ENCODE measurements around the gene DSCAML1.

DNA sequence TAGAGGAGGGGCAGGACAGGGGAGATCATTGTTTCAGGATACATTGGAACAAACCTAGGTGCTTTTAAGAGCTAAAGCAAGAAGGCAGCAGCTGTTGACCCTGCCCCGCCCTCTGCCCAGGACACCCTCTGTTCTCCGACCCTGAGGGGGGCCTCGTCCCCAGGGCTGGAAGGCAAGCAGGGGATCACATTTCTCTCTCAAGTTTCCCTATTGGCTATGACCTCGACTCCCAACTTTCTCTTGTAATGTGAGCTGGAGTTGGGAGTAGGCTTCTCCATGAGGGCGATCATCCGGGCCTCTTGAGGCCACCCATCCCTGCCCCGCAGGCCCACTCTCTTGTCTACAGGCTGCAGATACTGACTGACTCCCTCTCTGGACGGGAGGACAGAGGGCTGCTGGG lies 37.7 kb downstream of the DSCAML1 start:
- TF ChIP-seq, protein P1, sequence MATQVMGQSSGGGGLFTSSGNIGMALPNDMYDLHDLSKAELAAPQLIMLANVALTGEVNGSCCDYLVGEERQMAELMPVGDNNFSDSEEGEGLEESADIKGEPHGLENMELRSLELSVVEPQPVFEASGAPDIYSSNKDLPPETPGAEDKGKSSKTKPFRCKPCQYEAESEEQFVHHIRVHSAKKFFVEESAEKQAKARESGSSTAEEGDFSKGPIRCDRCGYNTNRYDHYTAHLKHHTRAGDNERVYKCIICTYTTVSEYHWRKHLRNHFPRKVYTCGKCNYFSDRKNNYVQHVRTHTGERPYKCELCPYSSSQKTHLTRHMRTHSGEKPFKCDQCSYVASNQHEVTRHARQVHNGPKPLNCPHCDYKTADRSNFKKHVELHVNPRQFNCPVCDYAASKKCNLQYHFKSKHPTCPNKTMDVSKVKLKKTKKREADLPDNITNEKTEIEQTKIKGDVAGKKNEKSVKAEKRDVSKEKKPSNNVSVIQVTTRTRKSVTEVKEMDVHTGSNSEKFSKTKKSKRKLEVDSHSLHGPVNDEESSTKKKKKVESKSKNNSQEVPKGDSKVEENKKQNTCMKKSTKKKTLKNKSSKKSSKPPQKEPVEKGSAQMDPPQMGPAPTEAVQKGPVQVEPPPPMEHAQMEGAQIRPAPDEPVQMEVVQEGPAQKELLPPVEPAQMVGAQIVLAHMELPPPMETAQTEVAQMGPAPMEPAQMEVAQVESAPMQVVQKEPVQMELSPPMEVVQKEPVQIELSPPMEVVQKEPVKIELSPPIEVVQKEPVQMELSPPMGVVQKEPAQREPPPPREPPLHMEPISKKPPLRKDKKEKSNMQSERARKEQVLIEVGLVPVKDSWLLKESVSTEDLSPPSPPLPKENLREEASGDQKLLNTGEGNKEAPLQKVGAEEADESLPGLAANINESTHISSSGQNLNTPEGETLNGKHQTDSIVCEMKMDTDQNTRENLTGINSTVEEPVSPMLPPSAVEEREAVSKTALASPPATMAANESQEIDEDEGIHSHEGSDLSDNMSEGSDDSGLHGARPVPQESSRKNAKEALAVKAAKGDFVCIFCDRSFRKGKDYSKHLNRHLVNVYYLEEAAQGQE (IDR thresholded peaks at IDR 0.05; ENCODE audit: insufficient read depth in 1 of 2, low read depth in 2 of 2, low read length in 2 of 2) = no peak
- TF ChIP-seq TAF1 (IDR thresholded peaks at IDR 0.05; ENCODE audit: borderline replicate concordance, insufficient read depth, low read length) (no peak), POLR2AphosphoS5 (IDR thresholded peaks at IDR 0.05; ENCODE audit: low read depth, low read length) (no peak)
